ENCODE results near the gene ACE.
A peak's percentile ranks its signal among the peaks of the same experiment; 100 is the strongest.

Gene ACE

DNA sequence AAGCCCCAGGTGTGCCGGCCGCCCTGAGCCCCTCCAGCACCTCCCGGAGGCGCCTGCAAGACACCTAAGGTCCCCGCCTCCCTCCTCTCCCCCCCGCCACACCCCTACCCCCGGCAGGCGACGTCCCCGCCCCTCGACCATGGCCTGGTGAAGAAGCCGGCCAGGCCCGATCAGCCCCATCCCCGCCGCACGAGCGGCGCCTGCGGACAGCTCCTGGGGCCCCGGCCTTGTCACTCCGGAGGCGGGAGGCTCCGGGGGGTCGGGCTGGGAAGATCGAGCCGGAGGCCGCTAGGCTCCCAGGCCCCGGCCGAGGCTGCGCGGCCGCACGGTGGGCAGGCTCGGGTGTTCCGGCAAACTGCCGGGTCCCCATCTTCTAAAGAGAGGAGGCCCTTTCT is 405 bp upstream of the ACE start (continued):
- TF ChIP-seq ZNF341 (tag by site-specific recombination; IDR thresholded peaks at IDR 0.05; ENCODE audit: low read depth) (peak; percentile 51; the same call in 1 of the 2 replicates), ZNF155 (tag by site-specific recombination; IDR thresholded peaks at IDR 0.05) (no peak), ZBTB11 (tag by site-specific recombination; conservative IDR thresholded peaks at IDR 0.05; ENCODE audit: low read depth) (peak; percentile 34; the same call in 1 of the 2 replicates), ZNF138 (tag by site-specific recombination; IDR thresholded peaks at IDR 0.05; ENCODE audit: borderline replicate concordance) (no peak), OVOL3 (tag by site-specific recombination; IDR thresholded peaks at IDR 0.05) (no peak), ZNF175 (tag by site-specific recombination; IDR thresholded peaks at IDR 0.05) (no peak), ZSCAN30 (tag by site-specific recombination; IDR thresholded peaks at IDR 0.05) (no peak), ZNF777 (tag by site-specific recombination; IDR thresholded peaks at IDR 0.05; ENCODE audit: borderline replicate concordance) (no peak), ZIC2 (tag by site-specific recombination; IDR thresholded peaks at IDR 0.05) (peak; percentile 65)
- TF ChIP-seq, protein P1, sequence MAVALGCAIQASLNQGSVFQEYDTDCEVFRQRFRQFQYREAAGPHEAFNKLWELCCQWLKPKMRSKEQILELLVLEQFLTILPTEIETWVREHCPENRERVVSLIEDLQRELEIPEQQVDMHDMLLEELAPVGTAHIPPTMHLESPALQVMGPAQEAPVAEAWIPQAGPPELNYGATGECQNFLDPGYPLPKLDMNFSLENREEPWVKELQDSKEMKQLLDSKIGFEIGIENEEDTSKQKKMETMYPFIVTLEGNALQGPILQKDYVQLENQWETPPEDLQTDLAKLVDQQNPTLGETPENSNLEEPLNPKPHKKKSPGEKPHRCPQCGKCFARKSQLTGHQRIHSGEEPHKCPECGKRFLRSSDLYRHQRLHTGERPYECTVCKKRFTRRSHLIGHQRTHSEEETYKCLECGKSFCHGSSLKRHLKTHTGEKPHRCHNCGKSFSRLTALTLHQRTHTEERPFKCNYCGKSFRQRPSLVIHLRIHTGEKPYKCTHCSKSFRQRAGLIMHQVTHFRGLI (tag by site-specific recombination; IDR thresholded peaks at IDR 0.05), result 0 out of 2 replicates have a peak, but pooled peaks have one; percentile 10
- TF ChIP-seq, protein P2, sequence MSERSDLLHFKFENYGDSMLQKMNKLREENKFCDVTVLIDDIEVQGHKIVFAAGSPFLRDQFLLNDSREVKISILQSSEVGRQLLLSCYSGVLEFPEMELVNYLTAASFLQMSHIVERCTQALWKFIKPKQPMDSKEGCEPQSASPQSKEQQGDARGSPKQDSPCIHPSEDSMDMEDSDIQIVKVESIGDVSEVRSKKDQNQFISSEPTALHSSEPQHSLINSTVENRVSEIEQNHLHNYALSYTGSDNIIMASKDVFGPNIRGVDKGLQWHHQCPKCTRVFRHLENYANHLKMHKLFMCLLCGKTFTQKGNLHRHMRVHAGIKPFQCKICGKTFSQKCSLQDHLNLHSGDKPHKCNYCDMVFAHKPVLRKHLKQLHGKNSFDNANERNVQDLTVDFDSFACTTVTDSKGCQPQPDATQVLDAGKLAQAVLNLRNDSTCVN (tag by site-specific recombination; optimal IDR thresholded peaks at IDR 0.05), result peak; percentile 28

DNA sequence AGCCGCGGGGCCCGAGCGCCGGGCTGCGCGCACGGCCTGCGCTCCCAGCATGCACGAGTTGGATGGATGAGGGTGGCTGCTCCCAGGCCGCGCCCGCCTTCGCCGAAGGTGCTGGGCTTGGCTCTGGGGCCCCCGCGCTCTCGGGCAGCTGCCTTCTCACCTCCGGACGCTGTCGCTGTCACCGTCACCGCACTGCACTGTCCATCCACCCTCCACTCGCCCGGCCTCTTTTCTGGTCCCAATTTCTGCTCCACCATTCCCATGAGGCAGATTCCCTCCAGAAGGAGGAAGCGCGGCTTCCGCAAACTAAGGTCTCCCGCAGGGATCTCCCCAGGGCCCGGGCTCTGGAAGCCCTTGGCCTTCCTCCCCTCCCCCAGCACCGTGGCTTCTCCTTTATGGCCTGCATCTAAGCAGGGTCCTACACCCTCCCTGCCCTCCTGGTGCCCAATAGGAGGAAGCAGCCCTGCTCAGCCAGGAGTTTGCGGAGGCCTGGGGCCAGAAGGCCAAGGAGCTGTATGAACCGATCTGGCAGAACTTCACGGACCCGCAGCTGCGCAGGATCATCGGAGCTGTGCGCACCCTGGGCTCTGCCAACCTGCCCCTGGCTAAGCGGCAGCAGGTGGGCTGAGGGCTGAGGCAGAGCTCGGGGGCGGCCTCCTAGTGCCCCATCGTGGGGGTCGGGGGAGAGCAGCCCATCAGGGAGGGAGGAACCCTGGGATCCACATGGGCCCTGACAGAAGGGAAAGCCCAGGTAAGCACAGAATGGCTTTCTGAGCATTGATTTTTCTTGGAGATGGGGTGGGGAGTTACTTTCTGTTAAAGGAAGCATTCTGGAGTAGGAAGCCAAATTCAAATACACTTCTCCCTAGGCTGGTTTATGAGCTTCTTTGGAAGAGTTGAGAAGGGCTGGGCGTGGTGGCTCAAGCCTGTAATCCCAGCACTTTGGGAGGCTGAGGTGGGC is 899 bp downstream of the ACE start:
- Histone ChIP-seq H3K4me1 (ENCODE audit: control insufficient read depth, insufficient read depth, low read length) (peaks cover 13% of the 10 kb centered on the region), H3K4me3 (ENCODE audit: low read depth, low read length) (peak overlapping the region; percentile 36), H3K27ac (ENCODE audit: extremely low read depth, low read depth, low read length) (peak overlapping the region; percentile 61; the same call in 1 of the 2 replicates), H3K9me3 (ENCODE audit: control insufficient read depth, insufficient read depth, low read depth, low read length) (no peaks in the 10 kb centered on the region), H3K36me3 (ENCODE audit: control insufficient read depth in 2 of 2, insufficient read depth in 1 of 2, low read length in 2 of 2) (no peaks in the 10 kb centered on the region)
- ChIA-PET POLR2A (interaction anchor here (1.4 to 2.1 kb wide), 3 partner anchors 52 to 144 kb away, joined by 5 to 10 read pairs (median 6); partner anchors contain the start of genes DCAF7 and MAP3K3), CTCF (interaction anchor here (0.6 to 8.1 kb wide), 28 partner anchors 9 to 690 kb away, joined by 3 to 159 read pairs (median 6); partner anchors contain the start of genes DCAF7 and MAP3K3)
- TF ChIP-seq SALL2 (tag by site-specific recombination; IDR thresholded peaks at IDR 0.05; ENCODE audit: borderline replicate concordance) (no peak), ZNF830 (tag by site-specific recombination; IDR thresholded peaks at IDR 0.05; ENCODE audit: low read depth) (no peak), ZNF660 (tag by site-specific recombination; IDR thresholded peaks at IDR 0.05) (no peak), GFI1B (tag by site-specific recombination; IDR thresholded peaks at IDR 0.05) (no peak), SP3 (tag by site-specific recombination; IDR thresholded peaks at IDR 0.05) (peak; percentile 39; the same call in 1 of the 2 replicates), IKZF3 (tag by site-specific recombination; IDR thresholded peaks at IDR 0.05) (peak; percentile 42; the same call in 1 of the 2 replicates), ZNF184 (tag by site-specific recombination; IDR thresholded peaks at IDR 0.05) (no peak), ZNF169 (tag by site-specific recombination; IDR thresholded peaks at IDR 0.05) (no peak), ZNF747 (tag by site-specific recombination; IDR thresholded peaks at IDR 0.05) (no peak), ZNF398 (tag by site-specific recombination; IDR thresholded peaks at IDR 0.05) (peak; percentile 19; the same call in 1 of the 2 replicates), ZNF555 (tag by site-specific recombination; conservative IDR thresholded peaks at IDR 0.05) (no peak), KLF16 (tag by site-specific recombination; IDR thresholded peaks at IDR 0.05) (no peak), ELK4 (IDR thresholded peaks at IDR 0.05; ENCODE audit: borderline replicate concordance, low read depth, low read length) (no peak), TRIM28 (IDR thresholded peaks at IDR 0.05; ENCODE audit: borderline replicate concordance, low read length) (no peak), ZNF521 (tag by site-specific recombination; IDR thresholded peaks at IDR 0.05) (no peak), PRDM1 (tag by site-specific recombination; IDR thresholded peaks at IDR 0.05) (no peak)

Data from HEK293 (cell line).